H1 (cell line): Measurements from ENCODE around the gene CTBP2. TPM values are rescaled to one million over a fixed set of nuclear protein-coding genes. Genes with fewer than 3 reads are reported as not detected.

Experiments used
- YY1 ChIP-seq: IDR thresholded peaks from 2 replicates; pipeline ENCODE4 v1.6.1; 2011; ENCODE audit warnings: low read depth, mild to moderate bottlenecking, low read length
- polyA plus RNA-seq, 7 experiments: library from polyadenylated mRNA; depleted of rRNA in 3 of 7; stranded (reverse) in 5 of 7; unstranded in 2 of 7; fragments of >200 nt in 5 of 7; fragments of 200-250 nt in 2 of 7; gene quantifications; 1 replicate in 5 of 7; 2 replicates in 1 of 7; 4 replicates in 1 of 7; pipeline versions ENCODE4 v1.2.1 to v1.2.3, GENCODE V29; 2011 to 2013; ENCODE audit warnings: missing spikeins in 2 of 7, mixed read lengths in 2 of 7
- total RNA-seq: library from RNA; stranded (reverse); fragmentation: NEBNext Ultra II Directional; extraction: Animal tissue kit (Norgen Biotek cat#: 25700); gene quantifications from 2 replicates; pipeline ENCODE4 v1.2.1, GENCODE V29; 2021

CTBP2 gene
- total and polyA plus RNA-seq, 2 of the 8 experiments (the other 6 are each of a cell fraction or from before 2014, with no cell fraction given): 208 to 221 TPM

DNA sequence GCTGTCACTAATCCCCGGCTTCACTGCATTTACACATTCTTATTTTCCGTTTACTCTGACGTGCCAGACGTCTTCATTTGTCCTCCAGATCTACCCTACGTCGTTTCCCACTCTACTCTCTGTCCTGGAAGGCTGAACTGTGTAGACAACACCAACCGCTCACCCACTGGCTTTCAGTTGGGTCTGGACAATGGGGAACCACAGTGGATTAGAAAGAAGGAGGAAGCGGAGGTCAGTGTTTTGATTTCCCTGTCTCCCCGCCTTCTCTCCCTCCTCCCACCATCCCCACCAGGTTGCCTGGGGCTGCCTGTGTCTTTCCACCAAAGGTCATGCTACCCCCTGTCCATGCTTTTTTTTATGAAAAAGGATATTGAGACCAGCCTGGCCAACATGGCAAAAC is 14.0 kb upstream of the CTBP2 start (continued):
- no peak for TF ChIP-seq YY1
- TF ChIP-seq, all 59 proteins: peak for 0
